Fibroblast of skin of right quadriceps (primary cell): ENCODE measurements around the gene ACSF2.
A peak's percentile ranks its signal among the peaks of the same experiment; 100 is the strongest.
"Not testable (repeated sequence)": the region's sequence is repeated elsewhere in the genome, so short reads cannot be mapped to it uniquely, and the experiment has no call there.

ENCODE experiments used
- DNase-seq: peaks from one replicate; pipeline ENCODE4 v3.0.0-alpha.2; 2013

ACSF2 gene

GRCh38 chr17:50465635-50466034, 39.6 kb downstream of the ACSF2 start:
- DNase-seq = no peak

GRCh38 chr17:50466371-50467113, 40.5 kb downstream of the ACSF2 start:
- DNase-seq = no peak

- DNase-seq = no peak
Observed at GRCh38 chr17:50467114-50467854, 41.3 kb downstream of the ACSF2 start.

- DNase-seq = no peak
Observed at GRCh38 chr17:50467855-50468303, 41.9 kb downstream of the ACSF2 start.

- no peak for DNase-seq
Observed at GRCh38 chr17:50468304-50469207, 42.5 kb downstream of the ACSF2 start, which contains the start of gene CHAD. Gene CHAD (minus strand): TSS chr17:50468880. CDS start chr17:50468813, 67 bp downstream.

GRCh38 chr17:50469208-50469605, 43.2 kb downstream of the ACSF2 start:
- no peak for DNase-seq

- DNase-seq = no peak
Observed at GRCh38 chr17:50469671-50470305, 43.8 kb downstream of the ACSF2 start.

GRCh38 chr17:50470426-50470825, 44.4 kb downstream of the ACSF2 start:
- DNase-seq = no peak

GRCh38 chr17:50471009-50471905, 45.2 kb downstream of the ACSF2 start:
- DNase-seq = no peak

- DNase-seq = no peak
Observed at GRCh38 chr17:50472286-50472685, 46.3 kb downstream of the ACSF2 start.

GRCh38 chr17:50472761-50473161, 46.7 kb downstream of the ACSF2 start:
- DNase-seq = peak; percentile 13

GRCh38 chr17:50473901-50474300, 47.9 kb downstream of the ACSF2 start:
- no peak for DNase-seq

GRCh38 chr17:50474523-50474922, 48.5 kb downstream of the ACSF2 start:
- no peak for DNase-seq

- peak; percentile 14 for DNase-seq
Observed at GRCh38 chr17:50475362-50475761, 49.3 kb downstream of the ACSF2 start.

- DNase-seq = not testable (repeated sequence)
Observed at GRCh38 chr17:50475775-50476544, 49.9 kb downstream of the ACSF2 start.

- DNase-seq = no peak
Observed at GRCh38 chr17:50476545-50477315, 50.7 kb downstream of the ACSF2 start.

GRCh38 chr17:50477976-50478375, 52.0 kb downstream of the ACSF2 start:
- DNase-seq = no peak

GRCh38 chr17:50478391-50479381, 52.7 kb downstream of the ACSF2 start, which contains the start of gene RSAD1:
Gene RSAD1 (plus strand): TSS chr17:50478860. CDS start chr17:50478885, 25 bp downstream.
- DNase-seq = peak; percentile 91
